ENCODE measurements around the gene ULK4. TPM values are rescaled to one million over a fixed set of nuclear protein-coding genes. Genes with fewer than 3 reads are reported as not detected.
"Not testable (repeated sequence)": the region's sequence is repeated elsewhere in the genome, so short reads cannot be mapped to it uniquely, and the experiment has no call there.

ULK4 gene
- total RNA-seq, 1 experiment from 2014 or later = 3.6 TPM

DNA sequence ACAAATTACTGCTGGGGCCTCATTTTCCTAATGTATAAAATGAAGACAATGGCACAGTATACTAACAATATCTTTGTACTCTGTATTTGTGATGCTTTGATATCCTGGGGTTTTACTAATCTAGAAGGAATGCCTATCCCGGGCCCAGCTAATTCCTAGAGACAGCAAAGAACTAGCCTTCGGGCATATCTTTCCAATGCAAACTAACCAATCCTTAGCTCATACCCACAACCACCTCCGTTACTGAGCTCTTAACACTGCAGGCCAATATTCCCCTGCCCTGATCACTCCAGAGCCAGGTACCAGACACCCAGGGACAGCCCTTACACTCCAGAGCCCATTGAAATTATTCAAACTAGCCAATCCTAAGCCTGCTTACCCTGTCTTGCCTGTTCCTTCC, 309.0 kb downstream of the ULK4 start:
- DNase-seq = no peak
- no peaks in the 10 kb centered on the region for H3K9me3 ChIP-seq
- H3K27me3 ChIP-seq = no peaks in the 10 kb centered on the region
- no peaks in the 10 kb centered on the region for H3K36me3 ChIP-seq
- no peak overlapping the region for H3K4me3 ChIP-seq

DNA sequence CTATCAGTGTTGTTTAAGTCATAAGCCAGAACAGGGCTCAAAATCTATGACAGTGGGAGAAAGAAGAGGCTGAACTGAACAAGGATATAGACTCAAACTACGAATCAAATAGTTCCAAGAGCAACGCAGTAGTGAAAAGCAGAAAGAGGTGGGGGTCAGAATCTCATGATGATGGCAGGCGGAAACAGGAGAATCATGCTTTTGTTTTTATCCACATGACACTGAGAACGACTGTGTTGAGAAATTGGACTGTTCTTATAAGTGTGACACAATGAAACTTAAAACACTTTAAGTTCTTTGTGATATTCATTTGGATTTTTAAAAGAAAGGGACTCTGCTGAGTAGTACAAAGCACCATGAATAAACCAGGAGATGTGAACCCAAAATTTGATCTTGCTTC, 309.4 kb downstream of the ULK4 start:
- H3K9me3 ChIP-seq = no peaks in the 10 kb centered on the region
- no peak overlapping the region for H3K4me3 ChIP-seq
- H3K27me3 ChIP-seq = no peaks in the 10 kb centered on the region
- no peaks in the 10 kb centered on the region for H3K36me3 ChIP-seq
- no peak for DNase-seq

DNA sequence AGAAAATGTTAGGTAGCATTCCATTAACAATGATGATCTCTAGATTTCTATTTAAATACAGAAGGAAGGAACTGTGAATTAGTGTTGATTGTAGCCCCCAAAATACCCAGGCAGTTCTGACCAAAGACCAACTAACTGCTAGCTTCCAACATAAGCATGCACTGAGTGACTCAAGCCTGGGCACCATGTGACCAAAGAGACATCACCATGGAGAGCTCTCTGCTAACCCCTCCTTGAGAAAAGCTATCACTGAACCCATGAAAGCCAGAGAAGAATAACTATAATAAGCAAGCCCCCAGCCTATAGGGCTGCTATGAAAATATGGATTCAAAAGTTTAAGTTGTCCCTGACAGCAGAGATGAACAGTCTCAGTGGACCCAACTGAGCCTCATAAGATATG, 310.2 kb downstream of the ULK4 start:
- H3K9me3 ChIP-seq = no peaks in the 10 kb centered on the region
- H3K36me3 ChIP-seq = no peaks in the 10 kb centered on the region
- H3K4me3 ChIP-seq = no peak overlapping the region
- no peaks in the 10 kb centered on the region for H3K27me3 ChIP-seq
- DNase-seq = no peak

DNA sequence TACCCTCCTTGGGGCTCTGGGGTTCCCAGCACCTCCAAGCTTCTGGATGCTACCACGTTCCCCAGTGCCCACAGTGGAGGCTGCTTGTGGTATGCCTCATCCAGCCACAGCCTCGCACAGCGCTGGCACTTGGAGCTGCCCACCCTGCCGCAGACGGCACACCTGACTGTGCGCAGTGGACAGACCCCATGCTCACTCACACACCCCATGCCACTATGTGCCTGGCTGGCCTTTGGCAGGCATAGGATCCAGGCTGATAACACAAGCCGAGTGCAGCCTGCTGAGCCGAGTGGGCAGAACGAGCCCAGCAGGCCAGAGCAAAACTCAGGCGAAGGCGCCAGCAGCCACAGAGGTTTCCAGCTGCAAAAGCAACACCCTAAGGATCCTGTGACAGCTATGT, 311.5 kb downstream of the ULK4 start:
- H3K36me3 ChIP-seq = no peaks in the 10 kb centered on the region
- DNase-seq = no peak
- no peak overlapping the region for H3K4me3 ChIP-seq
- no peaks in the 10 kb centered on the region for H3K27me3 ChIP-seq
- H3K9me3 ChIP-seq = no peaks in the 10 kb centered on the region

DNA sequence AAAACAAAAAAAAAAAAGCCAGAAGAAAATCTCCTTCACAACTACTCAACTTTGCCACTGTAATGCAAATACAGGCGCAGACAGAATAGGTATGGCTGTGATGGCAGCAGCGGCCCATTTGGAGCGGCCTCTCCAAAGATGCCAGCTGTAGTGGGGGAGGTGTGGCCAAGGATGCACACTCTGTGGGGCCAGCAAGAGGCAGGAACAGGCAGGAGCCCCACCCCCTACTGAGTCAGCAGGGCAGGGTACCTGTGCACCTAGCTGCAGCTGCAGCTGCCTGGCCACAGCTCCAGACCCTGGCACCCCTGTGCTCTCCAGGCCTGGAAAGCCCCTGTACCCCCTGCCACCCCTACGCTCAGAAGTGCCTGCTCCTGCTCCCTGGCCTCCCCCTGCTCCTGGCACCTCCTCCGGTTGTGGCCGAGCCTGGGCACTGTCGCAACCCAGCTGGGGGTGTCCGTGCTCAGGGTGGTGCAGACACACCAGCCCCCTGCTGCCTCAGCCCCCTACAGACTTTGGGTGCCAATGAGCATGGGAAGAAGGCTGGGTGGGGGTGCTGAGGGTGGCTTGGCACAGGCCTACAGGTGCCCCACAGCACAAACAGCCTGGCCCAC, 312.7 kb downstream of the ULK4 start:
- no peak for DNase-seq
- H3K36me3 ChIP-seq = no peaks in the 10 kb centered on the region
- H3K27me3 ChIP-seq = no peaks in the 10 kb centered on the region
- no peak overlapping the region for H3K4me3 ChIP-seq
- no peaks in the 10 kb centered on the region for H3K9me3 ChIP-seq

DNA sequence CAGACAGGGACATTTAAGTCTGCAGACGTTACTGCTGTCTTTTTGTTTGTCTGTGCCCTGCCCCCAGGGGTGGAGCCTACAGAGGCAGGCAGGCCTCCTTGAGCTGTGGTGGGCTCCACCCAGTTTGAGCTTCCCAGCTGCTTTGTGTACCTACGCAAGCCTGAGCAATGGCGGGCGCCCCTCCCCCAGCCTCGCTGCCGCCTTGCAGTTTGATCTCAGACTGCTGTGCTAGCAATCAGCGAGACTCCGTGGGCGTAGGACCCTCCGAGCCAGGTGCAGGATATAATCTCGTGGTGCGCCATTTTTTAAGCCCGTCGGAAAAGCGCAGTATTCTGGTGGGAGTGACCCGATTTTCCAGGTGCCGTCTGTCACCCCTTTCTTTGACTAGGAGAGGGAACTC, 314.2 kb downstream of the ULK4 start:
- DNase-seq, H3K36me3 ChIP-seq, H3K4me3 ChIP-seq: not testable (repeated sequence)

DNA sequence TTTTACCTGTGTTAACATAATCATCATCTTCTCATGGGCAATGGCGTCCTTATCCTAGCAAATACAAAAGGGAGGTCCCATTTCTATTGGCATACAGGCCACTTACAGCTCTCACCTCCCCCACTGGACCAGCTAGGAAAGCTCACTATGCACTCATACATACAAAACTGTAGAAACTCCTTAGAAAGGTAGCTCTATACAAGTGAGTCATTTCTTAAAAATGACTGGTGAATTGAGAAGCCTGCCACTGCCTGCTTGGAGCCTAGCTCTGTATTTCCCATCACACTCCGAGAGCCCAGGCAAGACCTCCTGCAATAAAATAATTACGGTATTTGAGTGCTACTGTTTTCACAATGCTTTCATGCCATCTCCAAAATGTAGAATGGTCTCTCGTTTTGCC, 321.8 kb downstream of the ULK4 start:
- no peak for DNase-seq
- Histone ChIP-seq H3K27me3 (no peaks in the 10 kb centered on the region), H3K9me3 (no peaks in the 10 kb centered on the region), H3K4me3 (no peak overlapping the region), H3K36me3 (no peaks in the 10 kb centered on the region)

More for the DNA sequence above, 314.2 kb downstream of the ULK4 start:
- H3K9me3 ChIP-seq, H3K27me3 ChIP-seq: not testable (repeated sequence)

DNA sequence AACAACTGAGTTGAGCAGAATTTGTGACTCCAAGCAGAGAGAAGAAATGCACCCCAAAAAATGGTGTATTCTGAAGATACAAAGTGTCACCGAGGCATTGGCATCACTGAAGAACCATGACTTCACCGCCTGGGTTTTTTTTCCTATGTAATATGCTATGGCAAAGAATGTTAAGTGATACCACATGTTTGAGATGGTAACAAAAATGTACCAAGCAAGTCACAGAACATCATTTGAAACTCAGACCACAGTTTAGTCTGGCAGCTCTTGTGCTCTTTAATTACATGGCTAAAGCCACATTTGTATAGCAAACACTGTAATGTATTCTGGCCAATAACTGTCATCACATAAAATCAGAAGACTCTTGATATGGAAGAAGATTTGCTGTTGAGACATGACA, 323.5 kb downstream of the ULK4 start:
- no peak for DNase-seq
- H3K27me3 ChIP-seq = no peaks in the 10 kb centered on the region

DNA sequence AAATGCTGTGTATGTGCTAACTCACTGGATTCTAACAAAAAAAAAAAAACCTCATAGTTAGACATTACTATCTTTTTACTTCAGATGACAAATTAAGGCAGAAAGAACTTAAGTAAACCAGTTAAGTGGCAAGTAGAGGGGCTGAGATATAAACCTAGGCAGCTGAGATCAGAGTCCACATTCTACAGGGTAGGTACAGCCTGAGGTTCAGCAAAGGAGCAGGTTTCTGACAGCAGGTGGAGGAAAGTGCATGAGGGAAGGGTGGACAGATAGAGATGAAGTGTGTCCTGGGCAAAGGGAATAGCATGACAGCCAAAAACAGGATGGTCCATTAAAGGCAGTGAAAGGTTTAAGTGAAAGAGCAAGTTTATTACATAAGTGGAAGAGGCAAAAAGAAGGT, 329.2 kb downstream of the ULK4 start:
- DNase-seq = no peak
- Histone ChIP-seq H3K9me3 (no peaks in the 10 kb centered on the region), H3K27me3 (no peaks in the 10 kb centered on the region), H3K4me3 (no peak overlapping the region), H3K36me3 (no peaks in the 10 kb centered on the region)

More for the DNA sequence above, 323.5 kb downstream of the ULK4 start:
- Histone ChIP-seq H3K4me3 (no peak overlapping the region), H3K36me3 (no peaks in the 10 kb centered on the region), H3K9me3 (no peaks in the 10 kb centered on the region)

DNA sequence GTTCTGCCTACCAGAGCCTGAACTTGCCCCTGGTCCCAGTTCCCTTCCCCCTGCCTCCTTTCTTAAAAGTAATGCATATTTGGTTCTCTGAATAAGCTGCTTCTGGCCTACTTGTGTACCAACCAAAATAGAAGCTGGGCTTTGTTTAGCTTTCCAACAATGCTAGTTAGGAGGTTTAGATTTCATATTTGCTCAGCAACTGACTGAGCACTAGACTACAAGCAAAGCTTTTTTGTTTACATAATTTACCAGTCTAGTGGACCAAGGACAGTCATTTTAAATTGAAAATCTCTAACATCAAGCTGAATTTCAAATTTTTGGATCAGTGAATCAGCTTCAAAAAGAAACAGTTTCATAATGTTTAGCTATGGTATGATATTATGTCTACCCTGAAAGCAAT, 331.2 kb downstream of the ULK4 start:
- Histone ChIP-seq H3K4me3 (no peak overlapping the region), H3K36me3 (no peaks in the 10 kb centered on the region), H3K9me3 (no peaks in the 10 kb centered on the region), H3K27me3 (no peaks in the 10 kb centered on the region)
- no peak for DNase-seq

DNA sequence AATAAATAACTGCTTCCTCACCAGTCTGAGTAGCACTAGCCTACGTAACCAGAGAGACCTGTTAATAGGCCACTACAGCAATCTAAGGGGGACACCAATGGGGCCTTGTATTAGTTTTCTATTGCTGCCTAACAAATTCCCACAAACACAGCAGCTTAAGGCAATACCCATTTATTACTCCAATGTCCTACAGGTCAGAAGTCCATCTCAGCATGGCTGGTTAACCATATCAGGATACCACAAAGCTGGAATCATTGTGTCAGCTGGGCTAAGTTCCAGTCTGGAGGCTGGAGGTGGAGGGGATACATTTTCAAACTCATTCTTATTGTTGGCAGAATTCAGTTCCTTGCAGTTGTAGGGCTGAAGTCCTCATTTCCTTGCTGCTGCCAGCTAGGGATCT, 331.9 kb downstream of the ULK4 start:
- no peaks in the 10 kb centered on the region for H3K9me3 ChIP-seq
- DNase-seq = no peak
- H3K36me3 ChIP-seq = no peaks in the 10 kb centered on the region
- H3K27me3 ChIP-seq = no peaks in the 10 kb centered on the region
- no peak overlapping the region for H3K4me3 ChIP-seq

DNA sequence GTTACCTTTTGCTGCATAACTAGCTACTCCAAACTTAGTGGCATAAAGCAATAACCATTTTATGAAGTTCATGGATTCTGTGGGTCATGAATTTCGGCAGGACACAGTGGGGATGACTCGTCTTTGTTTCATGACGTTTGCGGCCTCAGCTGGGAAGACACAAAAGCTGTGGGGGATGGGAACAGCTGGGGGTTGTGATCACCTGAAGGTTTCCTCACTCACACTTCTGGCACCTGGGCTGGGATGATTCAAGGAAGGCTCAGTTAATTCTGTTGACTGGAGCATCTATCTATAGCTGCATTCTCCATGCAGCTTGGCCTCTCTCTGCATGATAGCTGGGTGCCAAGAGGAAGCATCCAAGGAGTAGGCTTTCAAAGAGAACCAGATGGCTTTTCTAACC, 332.8 kb downstream of the ULK4 start:
- DNase-seq = no peak
- Histone ChIP-seq H3K27me3 (no peaks in the 10 kb centered on the region), H3K36me3 (no peaks in the 10 kb centered on the region), H3K4me3 (no peak overlapping the region), H3K9me3 (no peaks in the 10 kb centered on the region)

DNA sequence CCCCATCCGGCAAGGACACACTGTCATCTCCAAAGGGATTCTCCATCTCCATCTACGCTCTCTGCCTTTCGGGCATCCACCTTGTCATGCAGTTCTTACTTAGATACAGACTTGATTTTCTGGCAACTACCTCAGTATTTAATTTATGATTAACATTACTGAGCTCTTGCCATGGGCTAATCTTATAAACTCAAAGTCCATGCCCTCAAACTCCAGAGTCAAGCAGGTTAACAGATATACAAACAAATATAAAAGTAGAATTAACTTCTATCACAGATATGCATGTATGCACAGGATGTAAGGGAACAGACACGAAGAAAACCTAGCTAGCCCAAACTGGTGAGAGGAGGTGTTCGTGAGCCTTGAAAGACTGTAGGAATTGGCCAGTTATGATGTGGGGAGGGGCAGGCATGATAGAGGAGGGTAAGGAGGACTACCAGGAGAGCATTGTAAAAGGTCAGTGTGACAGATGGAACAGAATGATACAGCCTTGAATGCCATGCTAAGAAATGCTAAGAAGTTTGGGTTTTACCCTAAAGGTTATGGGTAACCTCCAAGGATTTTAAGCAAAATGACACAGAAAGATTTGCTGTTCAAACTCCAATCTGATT, 334.3 kb downstream of the ULK4 start:
- no peaks in the 10 kb centered on the region for H3K27me3 ChIP-seq
- no peak for DNase-seq
- no peaks in the 10 kb centered on the region for H3K9me3 ChIP-seq
- H3K4me3 ChIP-seq = no peak overlapping the region
- H3K36me3 ChIP-seq = no peaks in the 10 kb centered on the region

DNA sequence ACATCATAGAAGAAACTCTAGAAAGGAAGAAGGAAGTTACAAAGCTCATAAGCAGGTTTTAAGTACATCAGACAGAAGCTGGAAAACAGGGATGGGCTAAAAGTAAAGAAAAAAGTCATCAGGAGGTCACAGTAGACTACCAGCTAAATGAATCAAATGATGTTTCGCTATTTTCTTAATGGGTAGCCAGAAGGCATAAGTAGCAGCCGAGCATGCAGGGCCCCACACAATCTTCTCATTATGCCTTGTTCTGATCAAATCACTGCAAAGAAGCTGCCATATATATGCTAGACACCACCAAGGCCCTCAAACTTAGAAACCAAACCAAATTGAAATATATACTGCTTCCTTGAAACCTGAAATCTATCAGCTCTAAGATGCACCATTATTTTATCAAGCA, 349.1 kb downstream of the ULK4 start:
- Histone ChIP-seq H3K9me3 (no peaks in the 10 kb centered on the region), H3K27me3 (no peaks in the 10 kb centered on the region), H3K4me3 (no peak overlapping the region), H3K36me3 (no peaks in the 10 kb centered on the region)
- no peak for DNase-seq

DNA sequence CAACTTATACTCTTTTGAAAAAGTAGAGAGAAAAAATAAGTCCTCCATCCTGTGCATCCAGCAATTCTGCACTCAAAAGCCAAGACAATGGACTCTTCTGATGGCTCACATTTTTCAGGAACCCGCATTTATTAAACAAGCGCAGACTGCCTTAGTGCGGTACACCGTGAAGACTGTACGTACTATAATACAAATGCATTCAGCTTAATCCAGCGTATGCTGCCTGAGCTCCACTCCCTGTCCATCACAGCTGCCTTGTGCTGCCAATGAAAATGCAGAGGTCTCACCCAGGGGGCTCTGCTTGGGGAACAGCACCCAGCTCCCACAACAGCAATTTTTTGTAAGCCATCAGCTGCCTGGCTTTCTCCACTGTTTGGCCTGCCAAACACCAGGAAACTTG, 350.9 kb downstream of the ULK4 start:
- H3K36me3 ChIP-seq = no peaks in the 10 kb centered on the region
- no peaks in the 10 kb centered on the region for H3K27me3 ChIP-seq
- no peaks in the 10 kb centered on the region for H3K9me3 ChIP-seq
- DNase-seq = no peak
- H3K4me3 ChIP-seq = no peak overlapping the region

DNA sequence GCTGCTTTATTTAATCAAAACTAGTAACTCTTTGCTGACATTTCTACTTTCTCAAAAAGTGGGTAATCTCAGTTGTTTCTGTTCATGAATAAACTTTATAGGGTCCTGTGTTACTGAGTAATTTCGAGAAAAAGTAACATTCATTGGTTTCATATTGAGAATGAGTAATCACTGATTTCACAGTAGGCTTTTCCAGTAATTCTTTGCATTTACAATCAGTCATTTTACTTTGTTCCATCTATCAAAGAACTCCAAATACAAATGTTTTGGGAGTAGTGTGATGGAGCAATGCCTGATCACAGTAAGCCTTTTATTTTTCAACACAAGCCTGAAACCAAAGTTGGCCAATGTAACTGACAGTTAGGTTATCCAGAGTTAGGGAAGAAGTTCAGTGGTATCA, 353.6 kb downstream of the ULK4 start:
- H3K27me3 ChIP-seq = no peaks in the 10 kb centered on the region
- no peaks in the 10 kb centered on the region for H3K9me3 ChIP-seq
- DNase-seq = no peak
- no peaks in the 10 kb centered on the region for H3K36me3 ChIP-seq
- H3K4me3 ChIP-seq = no peak overlapping the region

DNA sequence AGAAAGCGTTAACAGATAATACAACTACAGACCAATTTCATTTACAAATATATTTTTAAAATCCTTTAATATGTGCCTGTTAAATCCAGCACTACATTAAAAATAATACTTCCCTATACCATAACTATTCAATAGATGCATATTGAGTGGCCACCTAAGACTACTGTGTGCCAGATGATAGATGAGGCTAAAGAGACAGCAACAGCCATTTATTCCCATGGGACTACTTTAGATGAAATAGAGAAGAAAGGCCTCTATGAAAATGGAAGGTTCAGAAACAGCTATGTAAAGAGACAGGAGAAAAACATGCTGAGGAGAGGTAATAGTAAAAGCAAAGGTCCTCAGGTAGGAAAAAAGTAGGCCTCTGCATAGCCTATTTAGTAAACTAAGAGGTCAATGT, 358.1 kb downstream of the ULK4 start:
- H3K27me3 ChIP-seq = no peaks in the 10 kb centered on the region
- no peak for DNase-seq
- no peaks in the 10 kb centered on the region for H3K36me3 ChIP-seq
- H3K9me3 ChIP-seq = no peaks in the 10 kb centered on the region
- no peak overlapping the region for H3K4me3 ChIP-seq

DNA sequence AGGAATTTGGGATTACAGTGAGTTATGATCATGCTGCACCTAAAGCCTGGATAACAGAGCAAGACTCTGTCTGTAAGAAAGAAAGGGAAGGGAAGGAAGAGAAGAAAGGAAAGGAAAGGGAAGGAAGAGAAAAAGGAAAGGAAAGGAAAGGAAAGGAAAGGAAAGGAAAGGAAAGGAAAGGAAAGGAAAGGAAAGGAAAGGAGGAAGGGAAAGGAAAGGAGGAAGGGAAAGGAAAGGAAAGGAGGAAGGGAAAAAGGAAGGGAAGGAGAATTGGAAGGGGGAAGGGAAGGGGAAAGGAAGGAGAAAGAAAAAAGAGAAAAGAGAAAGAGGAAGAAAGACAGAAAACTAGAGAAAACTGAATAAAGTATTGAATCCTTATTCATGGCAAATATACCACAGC, 359.8 kb downstream of the ULK4 start:
- Histone ChIP-seq H3K27me3 (no peaks in the 10 kb centered on the region), H3K9me3 (no peaks in the 10 kb centered on the region), H3K36me3 (no peaks in the 10 kb centered on the region), H3K4me3 (no peak overlapping the region)
- no peak for DNase-seq

Data from MG63 (cell line).